HepG2 (cell line): ENCODE measurements around the gene IGFBP7. TPM values are rescaled to one million over a fixed set of nuclear protein-coding genes. Genes with fewer than 3 reads are reported as not detected.

ENCODE experiments used
- ATAC-seq: fragments of 200-7000 bp; cut with Tn5 transposase; 3 replicates; pipeline ENCODE4 v1.9.1; 2020; ENCODE audit warnings: mild to moderate bottlenecking, moderate library complexity
- BruUV-seq: library from RNA; stranded (reverse); fragments of 400-500 nt; replicated peaks from 2 replicates; lab custom pipeline; 2021; lab: Mats Ljungman, UMichigan
- CTCF ChIA-PET: fragments of 300-600 bp; formaldehyde crosslinking; extraction: SDS; loops from one replicate; lab custom pipeline; 2021; ENCODE audit warnings: low total read pairs, inconsistent platforms, low intra/inter-chr PET ratio; lab: Yijun Ruan, JAX
- POLR2A ChIA-PET: fragments of 350-600 bp; sonication (Branson Sonifier 250); formaldehyde crosslinking; loops from one replicate; lab custom pipeline; 2020; ENCODE audit warnings: antibody characterized with exemption, inconsistent platforms; lab: Yijun Ruan, JAX
- DNase-seq: peaks from one replicate; pipeline ENCODE4 v3.0.0-alpha.2; 2015; ENCODE audit warnings: low spot score
- FAIRE-seq: peaks from 3 replicates; lab custom pipeline; 2011; peaks lifted over from hg19 to GRCh38; lab: Jason Lieb, UNC
- H2AFZ ChIP-seq: one replicate; pipeline ENCODE4 v1.6.1; 2011; ENCODE audit warnings: low read length, inconsistent platforms
- H3K27ac ChIP-seq: fragments of 300-600 bp; 3 replicates; pipeline ENCODE4 v1.8.0; 2011; ENCODE audit warnings: mixed run types, mild to moderate bottlenecking, mixed read lengths, low read length, inconsistent platforms; ENCODE audit not compliant: insufficient read depth; ENCODE audit errors: extremely low read length
- H3K27me3 ChIP-seq, 2 experiments: fragments of 200-600 bp in 1 of 2; 2 replicates in 1 of 2; 3 replicates in 1 of 2; pipeline versions ENCODE4 v1.6.0 to v1.8.0; 2011; ENCODE audit warnings: low read length in 2 of 2, mild to moderate bottlenecking in 2 of 2, moderate library complexity in 2 of 2, inconsistent platforms in 1 of 2; ENCODE audit not compliant: insufficient read depth in 2 of 2, control insufficient read depth in 1 of 2
- H3K36me3 ChIP-seq, 2 experiments: fragments of 200-600 bp in 1 of 2; replicated peaks in 1 of 2; 2 replicates in 1 of 2; 3 replicates in 1 of 2; pipeline versions ENCODE4 v1.5.1 to v1.8.0; 2011; ENCODE audit warnings: low read length in 2 of 2, inconsistent platforms in 1 of 2; ENCODE audit not compliant: insufficient read depth in 2 of 2, control insufficient read depth in 1 of 2
- H3K4me1 ChIP-seq: 2 replicates; pipeline ENCODE4 v1.5.1; 2012; ENCODE audit warnings: low read length, inconsistent platforms; ENCODE audit not compliant: insufficient read depth
- H3K4me2 ChIP-seq: 2 replicates; pipeline ENCODE4 v1.6.0; 2011; ENCODE audit warnings: low read depth, low read length, inconsistent platforms
- H3K4me3 ChIP-seq, 3 experiments: fragments of 200-600 bp in 1 of 3; sonication (generic), shearing (Covaris generic) in 1 of 3; replicated peaks in 1 of 3; 2 replicates each; pipeline ENCODE4 v1.5.1; 2011 to 2016; ENCODE audit warnings: low read length in 3 of 3, inconsistent platforms in 2 of 3, low read depth in 2 of 3, mild to moderate bottlenecking in 2 of 3, control low read depth in 1 of 3, mixed read lengths in 1 of 3; ENCODE audit not compliant: insufficient read depth in 1 of 3
- H3K79me2 ChIP-seq: one replicate; pipeline ENCODE4 v1.6.1; 2011; ENCODE audit warnings: low read length, inconsistent platforms; ENCODE audit not compliant: insufficient read depth
- H3K9ac ChIP-seq: 2 replicates; pipeline ENCODE4 v1.6.0; 2011; ENCODE audit warnings: mild to moderate bottlenecking, low read depth, low read length, inconsistent platforms; ENCODE audit not compliant: insufficient read depth
- H3K9me3 ChIP-seq: 2 replicates; pipeline ENCODE4 v1.5.1; 2012; ENCODE audit warnings: mild to moderate bottlenecking, low read length
- H4K20me1 ChIP-seq: 2 replicates; pipeline ENCODE4 v1.6.0; 2011; ENCODE audit warnings: inconsistent platforms, mild to moderate bottlenecking, low read length, moderate library complexity; ENCODE audit not compliant: insufficient read depth
- PCBP2 ChIP-seq: fragments of 200-400 bp; formaldehyde crosslinking; optimal IDR thresholded peaks from 2 replicates; pipeline ENCODE3; 2018; ENCODE audit warnings: low read length, low read depth; ENCODE audit not compliant: poor library complexity, severe bottlenecking
- PLRG1 ChIP-seq: fragments of 450-650 bp; conservative IDR thresholded peaks from 2 replicates; pipeline ENCODE4 v1.6.1; 2016
- ZNF142 ChIP-seq: sonication (generic); formaldehyde crosslinking; IDR thresholded peaks from 2 replicates; pipeline ENCODE4 v1.4.0; 2020; ENCODE audit warnings: missing genetic modification reagents
- ZNF331 ChIP-seq: sonication (generic); formaldehyde crosslinking; IDR thresholded peaks from 2 replicates; pipeline ENCODE4 v1.4.0; 2020; ENCODE audit warnings: missing genetic modification reagents
- ZNF737 ChIP-seq: sonication (generic); formaldehyde crosslinking; IDR thresholded peaks from 2 replicates; pipeline ENCODE4 v1.5.0; 2020; ENCODE audit warnings: missing genetic modification reagents, mild to moderate bottlenecking, borderline replicate concordance
- ZNF773 ChIP-seq: sonication (generic); formaldehyde crosslinking; IDR thresholded peaks from 2 replicates; pipeline ENCODE4 v1.4.0; 2020; ENCODE audit warnings: missing genetic modification reagents, borderline replicate concordance
- ZSCAN9 ChIP-seq: IDR thresholded peaks from 2 replicates; pipeline ENCODE4 v1.6.1; 2016; ENCODE audit warnings: borderline replicate concordance
- WGBS: methylation state at CpG from one replicate; pipeline ENCODE4 v1.1.6; 2017; ENCODE audit warnings: low lambda C conversion rate; 5-methylcytosine and 5-hydroxymethylcytosine counted together
- in situ Hi-C: cut with HindIII; loops from 2 replicates; pipeline ENCODE4 v1.10.0; 2017; ENCODE audit warnings: low pct_unique_long_range_greater_than_20kb; ENCODE audit not compliant: extremely low pct_ligation_motif_present
- intact Hi-C: fragments of 100-400 bp; cut with micrococcal nuclease; formaldehyde crosslinking; loops from one replicate; pipeline ENCODE4 v1.10.0; 2022; ENCODE audit not compliant: unreplicated experiment
- polyA plus RNA-seq, 8 experiments: library from polyadenylated mRNA; depleted of rRNA in 3 of 8; stranded (reverse) in 7 of 8; unstranded in 1 of 8; fragments of >200 nt; fragmentation: Illumina TruSeq in 4 of 8; extraction: Trizol in 4 of 8; gene quantifications; 2 replicates each; pipeline versions ENCODE4 v1.2.1 to v1.2.3, GENCODE V29; 2011 to 2016; ENCODE audit warnings: low read depth in 4 of 8, missing spikeins in 1 of 8, mixed read lengths in 1 of 8; ENCODE audit not compliant: insufficient read depth in 1 of 8
- total RNA-seq, 5 experiments: library from RNA; depleted of rRNA; stranded (reverse); fragments of >200 nt; fragmentation: Illumina TruSeq; extraction: Trizol; gene quantifications; 2 replicates each; pipeline ENCODE4 v1.2.3, GENCODE V29; 2016; ENCODE audit warnings: low read depth in 1 of 5
- TF ChIP-seq, protein P1 (sequence below): conservative IDR thresholded peaks from 2 replicates; pipeline ENCODE4 v1.6.1; 2018; ENCODE audit warnings: missing genetic modification reagents
- TF ChIP-seq, protein P2 (sequence below): sonication (generic); formaldehyde crosslinking; IDR thresholded peaks from 2 replicates; pipeline ENCODE4 v1.4.0; 2020; ENCODE audit warnings: low read depth, mild to moderate bottlenecking, missing genetic modification reagents
- TF ChIP-seq, protein P3 (sequence below): sonication (generic); formaldehyde crosslinking; IDR thresholded peaks from 2 replicates; pipeline ENCODE4 v1.5.0; 2020; ENCODE audit warnings: missing genetic modification reagents

The IGFBP7 gene
- total and polyA plus RNA-seq, 2 of the 13 experiments (the other 11 are each of a cell fraction or from before 2014, with no cell fraction given): 1.1 to 1.3 TPM

DNA sequence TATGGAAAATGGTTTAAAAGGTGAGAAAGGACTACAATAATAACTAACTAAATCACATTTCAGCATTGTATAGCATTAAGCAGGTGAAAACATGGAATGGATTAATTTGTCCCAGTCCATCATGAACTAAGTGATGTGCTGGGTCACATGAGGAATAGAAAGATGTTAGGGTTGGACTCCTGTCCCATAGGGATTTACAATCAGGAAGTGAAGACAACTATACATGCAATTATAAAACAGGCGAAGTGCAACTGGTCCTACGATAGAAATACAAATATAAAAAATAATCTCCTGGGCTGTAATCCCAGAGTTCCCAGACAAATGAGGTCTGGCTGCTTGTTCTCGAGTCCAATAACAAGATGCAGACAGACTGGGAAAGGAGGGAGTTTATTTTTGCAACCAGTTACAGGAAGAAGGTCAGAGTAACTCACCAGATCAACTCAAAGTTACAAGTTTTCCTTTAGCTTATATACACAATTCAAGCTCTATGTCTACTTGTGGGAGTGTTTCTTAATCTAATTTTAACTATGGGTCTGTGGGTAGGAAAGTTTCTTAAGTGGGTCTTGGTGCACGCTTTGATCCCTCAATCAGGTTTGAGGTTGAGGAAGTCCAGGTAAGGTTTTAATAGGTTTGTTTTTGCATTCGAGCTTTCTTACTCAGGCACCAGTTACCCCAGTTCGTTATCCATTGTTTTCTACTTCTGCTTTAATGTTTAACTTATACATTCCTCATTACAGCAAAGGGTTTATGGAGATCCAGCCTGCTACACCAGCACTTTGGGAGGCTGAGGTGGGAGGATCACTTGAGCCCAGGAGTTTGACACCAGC is 50.1 kb downstream of the IGFBP7 start:
- intact Hi-C loops: no loop called here

More for the DNA sequence above, 50.1 kb downstream of the IGFBP7 start:
- no peak overlapping the region for H3K27ac ChIP-seq
- no peak overlapping the region for H3K9ac ChIP-seq
- H2AFZ ChIP-seq: no peak overlapping the region
- ChIA-PET CTCF (no interaction called here), POLR2A (no interaction called here)
- H3K4me3 ChIP-seq: no peak overlapping the region
- WGBS: 16% methylated on average over 6 of the region's 6 CpGs
- H3K9me3 ChIP-seq: no peaks in the 10 kb centered on the region
- TF ChIP-seq PLRG1 (no peak), PCBP2 (no peak), ZNF737 (CRISPR knock-in tag) (no peak), ZNF331 (no peak), ZSCAN9 (CRISPR knock-in tag) (no peak), ZNF142 (CRISPR knock-in tag) (no peak), ZNF773 (CRISPR knock-in tag) (no peak)
- TF ChIP-seq, protein P1, sequence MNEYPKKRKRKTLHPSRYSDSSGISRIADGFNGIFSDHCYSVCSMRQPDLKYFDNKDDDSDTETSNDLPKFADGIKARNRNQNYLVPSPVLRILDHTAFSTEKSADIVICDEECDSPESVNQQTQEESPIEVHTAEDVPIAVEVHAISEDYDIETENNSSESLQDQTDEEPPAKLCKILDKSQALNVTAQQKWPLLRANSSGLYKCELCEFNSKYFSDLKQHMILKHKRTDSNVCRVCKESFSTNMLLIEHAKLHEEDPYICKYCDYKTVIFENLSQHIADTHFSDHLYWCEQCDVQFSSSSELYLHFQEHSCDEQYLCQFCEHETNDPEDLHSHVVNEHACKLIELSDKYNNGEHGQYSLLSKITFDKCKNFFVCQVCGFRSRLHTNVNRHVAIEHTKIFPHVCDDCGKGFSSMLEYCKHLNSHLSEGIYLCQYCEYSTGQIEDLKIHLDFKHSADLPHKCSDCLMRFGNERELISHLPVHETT (CRISPR knock-in tag): no peak
- TF ChIP-seq, protein P2, sequence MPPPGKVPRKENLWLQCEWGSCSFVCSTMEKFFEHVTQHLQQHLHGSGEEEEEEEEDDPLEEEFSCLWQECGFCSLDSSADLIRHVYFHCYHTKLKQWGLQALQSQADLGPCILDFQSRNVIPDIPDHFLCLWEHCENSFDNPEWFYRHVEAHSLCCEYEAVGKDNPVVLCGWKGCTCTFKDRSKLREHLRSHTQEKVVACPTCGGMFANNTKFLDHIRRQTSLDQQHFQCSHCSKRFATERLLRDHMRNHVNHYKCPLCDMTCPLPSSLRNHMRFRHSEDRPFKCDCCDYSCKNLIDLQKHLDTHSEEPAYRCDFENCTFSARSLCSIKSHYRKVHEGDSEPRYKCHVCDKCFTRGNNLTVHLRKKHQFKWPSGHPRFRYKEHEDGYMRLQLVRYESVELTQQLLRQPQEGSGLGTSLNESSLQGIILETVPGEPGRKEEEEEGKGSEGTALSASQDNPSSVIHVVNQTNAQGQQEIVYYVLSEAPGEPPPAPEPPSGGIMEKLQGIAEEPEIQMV (CRISPR knock-in tag): no peak
- TF ChIP-seq, protein P3, sequence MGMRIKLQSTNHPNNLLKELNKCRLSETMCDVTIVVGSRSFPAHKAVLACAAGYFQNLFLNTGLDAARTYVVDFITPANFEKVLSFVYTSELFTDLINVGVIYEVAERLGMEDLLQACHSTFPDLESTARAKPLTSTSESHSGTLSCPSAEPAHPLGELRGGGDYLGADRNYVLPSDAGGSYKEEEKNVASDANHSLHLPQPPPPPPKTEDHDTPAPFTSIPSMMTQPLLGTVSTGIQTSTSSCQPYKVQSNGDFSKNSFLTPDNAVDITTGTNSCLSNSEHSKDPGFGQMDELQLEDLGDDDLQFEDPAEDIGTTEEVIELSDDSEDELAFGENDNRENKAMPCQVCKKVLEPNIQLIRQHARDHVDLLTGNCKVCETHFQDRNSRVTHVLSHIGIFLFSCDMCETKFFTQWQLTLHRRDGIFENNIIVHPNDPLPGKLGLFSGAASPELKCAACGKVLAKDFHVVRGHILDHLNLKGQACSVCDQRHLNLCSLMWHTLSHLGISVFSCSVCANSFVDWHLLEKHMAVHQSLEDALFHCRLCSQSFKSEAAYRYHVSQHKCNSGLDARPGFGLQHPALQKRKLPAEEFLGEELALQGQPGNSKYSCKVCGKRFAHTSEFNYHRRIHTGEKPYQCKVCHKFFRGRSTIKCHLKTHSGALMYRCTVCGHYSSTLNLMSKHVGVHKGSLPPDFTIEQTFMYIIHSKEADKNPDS (CRISPR knock-in tag): no peak
- no peak for ATAC-seq
- H3K36me3 ChIP-seq: no peaks in the 10 kb centered on the region
- no peaks in the 10 kb centered on the region for H4K20me1 ChIP-seq
- no peak overlapping the region for H3K4me2 ChIP-seq
- no peak for FAIRE-seq
- in situ Hi-C loops: loop anchor here (5.0 kb wide), 1 partner anchor 92 kb away; no protein-coding TSS in a partner anchor
- H3K27me3 ChIP-seq: peaks cover 0 to 12% of the 10 kb centered on the region in 2 experiments; a peak in 3 of 5 replicates
- H3K4me1 ChIP-seq: no peaks in the 10 kb centered on the region
- no peaks in the 10 kb centered on the region for H3K79me2 ChIP-seq
- DNase-seq: no peak
- no TSS peak for BruUV-seq
